ENCODE results near the gene APBA1. TPM values are rescaled to one million over a fixed set of nuclear protein-coding genes. Genes with fewer than 3 reads are reported as not detected.

The APBA1 gene
- total RNA-seq, 1 experiment from 2014 or later, result 1.8 TPM

DNA sequence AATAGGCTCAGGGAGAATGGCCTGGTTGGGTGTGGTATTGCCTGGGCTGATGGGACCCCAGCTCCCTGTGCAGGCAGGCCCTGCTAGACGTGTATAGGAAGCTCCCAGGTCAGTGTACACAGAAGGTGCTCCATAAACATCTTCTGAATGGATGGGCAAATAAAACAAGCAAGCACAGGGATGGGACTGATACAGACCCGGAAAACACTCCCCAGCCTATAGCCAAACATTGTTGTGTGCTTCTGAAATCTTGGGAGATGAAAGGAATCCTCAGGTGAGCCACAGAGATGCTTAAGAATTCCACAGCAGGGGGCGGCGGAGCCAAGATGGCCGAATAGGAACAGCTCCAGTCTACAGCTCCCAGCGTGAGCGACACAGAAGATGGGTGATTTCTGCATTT lies 195.4 kb downstream of the APBA1 start:
- H3K27me3 Mint-ChIP-seq (ENCODE audit: low read depth), result peaks cover 10% of the 10 kb centered on the region
- Histone ChIP-seq H4K20me1 (ENCODE audit: control insufficient read depth, insufficient read depth, insufficient read length) (no peaks in the 10 kb centered on the region), H3K79me2 (ENCODE audit: insufficient read depth, low read length) (no peaks in the 10 kb centered on the region), H3K56ac (ENCODE audit: insufficient read length, low read depth, low read length) (no peak overlapping the region), H2AK5ac (ENCODE audit: insufficient read length, low read length) (no peak overlapping the region), H3K4me2 (ENCODE audit: insufficient read depth, insufficient read length, low read length) (peak overlapping the region; percentile 1), H2BK20ac (ENCODE audit: low read depth, low read length, poor library complexity, severe bottlenecking) (no peak overlapping the region), H3K14ac (ENCODE audit: insufficient read depth, low read length) (no peak overlapping the region), H3K79me1 (ENCODE audit: insufficient read depth, low read depth, low read length, poor library complexity, severe bottlenecking) (no peaks in the 10 kb centered on the region), H3K9me3 (ENCODE audit: control insufficient read depth, low read depth, low read length) (no peaks in the 10 kb centered on the region), H2BK5ac (ENCODE audit: insufficient read length, low read length) (no peak overlapping the region), H2AFZ (ENCODE audit: low read length) (no peak overlapping the region), H3T11ph (ENCODE audit: low read length) (no peak overlapping the region), H3K23me2 (ENCODE audit: insufficient read length, low read depth, low read length, poor library complexity, severe bottlenecking) (no peaks in the 10 kb centered on the region), H4K8ac (replicated peaks; ENCODE audit: insufficient read length, low read depth, low read length) (no peak overlapping the region), H3K18ac (ENCODE audit: insufficient read length, low read depth, low read length) (no peak overlapping the region), H3K9ac (ENCODE audit: extremely low read depth, insufficient read length, low read length) (no peak overlapping the region), H3K23ac (ENCODE audit: insufficient read length, low read depth, low read length) (no peak overlapping the region), H3K27ac (ENCODE audit: insufficient read length, low read depth, low read length) (no peak overlapping the region), H4K91ac (ENCODE audit: insufficient read length, low read depth, low read length) (no peak overlapping the region), H3K4me1 (ENCODE audit: insufficient read depth, low read length) (no peaks in the 10 kb centered on the region; the same call in none of the 2 replicates), H3K4ac (ENCODE audit: low read depth, low read length) (no peak overlapping the region), H2BK15ac (ENCODE audit: low read depth, low read length) (no peak overlapping the region), H4K5ac (ENCODE audit: insufficient read length, low read depth, low read length) (no peak overlapping the region), H2BK12ac (ENCODE audit: insufficient read length, low read depth, low read length) (no peak overlapping the region), H3K27me3 (ENCODE audit: insufficient read depth, low read length) (no peaks in the 10 kb centered on the region), H2BK120ac (ENCODE audit: low read depth, low read length, poor library complexity, severe bottlenecking) (no peak overlapping the region)
- TF ChIP-seq, protein P1, sequence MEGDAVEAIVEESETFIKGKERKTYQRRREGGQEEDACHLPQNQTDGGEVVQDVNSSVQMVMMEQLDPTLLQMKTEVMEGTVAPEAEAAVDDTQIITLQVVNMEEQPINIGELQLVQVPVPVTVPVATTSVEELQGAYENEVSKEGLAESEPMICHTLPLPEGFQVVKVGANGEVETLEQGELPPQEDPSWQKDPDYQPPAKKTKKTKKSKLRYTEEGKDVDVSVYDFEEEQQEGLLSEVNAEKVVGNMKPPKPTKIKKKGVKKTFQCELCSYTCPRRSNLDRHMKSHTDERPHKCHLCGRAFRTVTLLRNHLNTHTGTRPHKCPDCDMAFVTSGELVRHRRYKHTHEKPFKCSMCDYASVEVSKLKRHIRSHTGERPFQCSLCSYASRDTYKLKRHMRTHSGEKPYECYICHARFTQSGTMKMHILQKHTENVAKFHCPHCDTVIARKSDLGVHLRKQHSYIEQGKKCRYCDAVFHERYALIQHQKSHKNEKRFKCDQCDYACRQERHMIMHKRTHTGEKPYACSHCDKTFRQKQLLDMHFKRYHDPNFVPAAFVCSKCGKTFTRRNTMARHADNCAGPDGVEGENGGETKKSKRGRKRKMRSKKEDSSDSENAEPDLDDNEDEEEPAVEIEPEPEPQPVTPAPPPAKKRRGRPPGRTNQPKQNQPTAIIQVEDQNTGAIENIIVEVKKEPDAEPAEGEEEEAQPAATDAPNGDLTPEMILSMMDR (conservative IDR thresholded peaks at IDR 0.05), result no peak
- WGBS (ENCODE audit: extremely low coverage, insufficient read length, low lambda C conversion rate), result no CpG with 5 or more reads among the region's 7 CpGs
- peaks cover 3 to 14% of the 10 kb centered on the region in 2 experiments; a peak in 3 of 5 replicates for H3K9me3 Mint-ChIP-seq
- DNase-seq, result peak; percentile 55
- H3K4me1 Mint-ChIP-seq, result peaks cover 9 to 19% of the 10 kb centered on the region in 2 experiments
- H3K4me3 Mint-ChIP-seq, result peak overlapping the region; percentile 3 to 48; a peak in 3 of 5 replicates
- peaks cover 0 to 11% (median 4%) of the 10 kb centered on the region in 3 experiments; a peak in 4 of 7 replicates for H3K36me3 Mint-ChIP-seq (ENCODE audit: insufficient read depth in 1 of 3, low read depth in 3 of 3)
- peak overlapping the region in 1 of 3 experiments; percentile 96; a peak in 3 of 7 replicates for H3K27ac Mint-ChIP-seq

Measured in H9 (cell line).